Measurements from ENCODE around the gene ST7L. TPM values are rescaled to one million over a fixed set of nuclear protein-coding genes. Genes with fewer than 3 reads are reported as not detected.
A peak's percentile ranks its signal among the peaks of the same experiment; 100 is the strongest.

Gene ST7L
- polyA plus RNA-seq, 6 donors from 2014 or later = 10.7 to 22.0 (median 13.5) TPM

DNA sequence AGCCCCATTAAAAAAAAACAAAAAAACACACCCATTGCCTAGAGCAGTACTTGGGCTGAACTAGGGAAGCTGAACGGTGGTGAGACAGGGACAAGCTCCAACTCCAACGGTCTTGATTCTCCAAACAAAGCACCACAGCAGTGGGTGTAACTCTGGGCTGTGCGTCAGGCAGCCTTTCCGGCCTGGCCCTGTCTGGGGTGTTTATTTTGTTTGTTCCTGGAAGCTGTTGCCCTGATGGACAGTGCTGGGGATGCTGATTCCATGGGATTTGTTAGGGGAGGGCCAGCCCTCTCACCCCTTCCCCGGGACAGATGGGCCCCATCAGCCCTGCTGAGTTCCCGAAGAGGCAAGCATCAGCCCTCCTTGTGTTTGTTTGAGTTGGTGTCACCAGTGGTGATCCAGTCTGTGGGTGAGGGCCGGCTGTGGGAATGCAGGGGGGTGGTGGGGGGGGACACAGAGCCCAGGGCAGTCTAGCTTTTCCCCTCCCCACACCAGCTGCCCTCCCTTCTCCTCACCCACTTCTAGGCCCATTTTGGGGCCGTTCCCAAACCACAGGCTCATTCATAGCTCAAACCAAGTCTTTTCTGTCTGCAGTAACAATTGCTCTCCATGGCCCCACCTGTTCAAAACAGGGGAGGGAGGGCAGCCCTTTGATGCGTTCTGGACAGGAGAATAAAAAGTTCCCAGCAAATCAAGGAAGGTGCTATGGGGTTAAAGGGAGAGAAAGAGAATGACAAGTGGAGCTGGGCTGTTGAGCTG is 105.7 kb downstream of the ST7L start:
- Mint-ChIP-seq H3K27me3 (peaks cover 5 to 7% (median 6%) of the 10 kb centered on the region in 3 donors), H3K4me3 (no peak overlapping the region), H3K36me3 (no peaks in the 10 kb centered on the region), H3K9me3 (no peaks in the 10 kb centered on the region), H3K4me1 (peaks cover 0 to 2% (median 2%) of the 10 kb centered on the region in 3 donors), H3K27ac (peak overlapping the region in 1 of 6 donors; percentile 77)
- DNase-seq (no peak), ATAC-seq (ENCODE audit: low read depth in 2 of 2) (no peak)

DNA sequence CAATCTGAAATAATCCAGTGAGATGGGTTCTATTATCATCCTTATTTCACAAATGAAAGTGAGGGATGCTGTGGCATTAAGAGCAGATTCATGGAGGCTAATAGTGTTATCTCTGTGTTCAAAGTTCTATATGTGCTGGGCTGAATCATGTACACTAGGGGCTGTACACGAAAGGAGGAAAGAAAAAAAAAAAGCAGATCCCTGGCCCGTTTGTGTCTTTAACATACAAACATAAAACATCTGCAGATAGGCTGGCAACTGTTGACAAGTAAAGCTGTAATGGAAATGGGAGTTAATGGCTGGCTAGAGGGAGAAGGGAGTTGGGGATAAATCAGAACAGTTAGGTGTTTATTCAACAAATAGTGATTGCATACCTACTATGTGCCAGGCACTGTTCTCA is 107.0 kb downstream of the ST7L start:
- Mint-ChIP-seq H3K27me3 (peaks cover 10 to 16% (median 13%) of the 10 kb centered on the region in 3 donors), H3K27ac (peak overlapping the region in 2 of 6 donors; percentile 12 to 29), H3K36me3 (no peaks in the 10 kb centered on the region), H3K4me1 (peaks cover 5 to 15% (median 15%) of the 10 kb centered on the region in 3 donors), H3K9me3 (no peaks in the 10 kb centered on the region), H3K4me3 (no peak overlapping the region)
- ATAC-seq (ENCODE audit: low read depth in 2 of 2) (no peak), DNase-seq (no peak)

DNA sequence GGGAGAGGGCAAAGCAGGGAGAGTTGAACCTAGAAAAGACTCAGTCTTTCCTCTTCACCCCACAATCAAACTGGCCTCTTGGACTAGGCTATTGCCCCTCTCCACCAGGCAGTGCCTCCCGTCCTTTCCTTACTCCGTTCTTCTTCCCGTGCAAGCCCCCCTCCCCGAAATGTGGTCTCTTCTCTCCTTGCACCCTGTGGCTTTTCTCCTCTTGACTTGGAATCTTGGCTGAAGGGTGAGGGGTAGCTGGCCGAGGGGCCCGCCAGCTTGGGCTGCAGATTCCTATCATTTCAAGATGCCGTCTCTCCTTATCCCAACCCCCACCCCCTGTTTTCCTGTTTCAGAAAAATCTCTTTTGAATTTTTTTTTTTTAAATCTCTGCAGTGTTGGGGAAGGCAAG is 108.6 kb downstream of the ST7L start:
- Mint-ChIP-seq H3K4me1 (peaks cover 11 to 30% (median 30%) of the 10 kb centered on the region in 3 donors), H3K36me3 (no peaks in the 10 kb centered on the region), H3K27me3 (peaks cover 13 to 17% (median 16%) of the 10 kb centered on the region in 3 donors), H3K4me3 (peak overlapping the region in 5 of 8 donors; percentile 29 to 82 (median 77)), H3K27ac (peak overlapping the region in 2 of 6 donors; percentile 48 to 66), H3K9me3 (no peaks in the 10 kb centered on the region)
- ATAC-seq (ENCODE audit: low read depth in 2 of 2) = no peak
- DNase-seq = no peak

DNA sequence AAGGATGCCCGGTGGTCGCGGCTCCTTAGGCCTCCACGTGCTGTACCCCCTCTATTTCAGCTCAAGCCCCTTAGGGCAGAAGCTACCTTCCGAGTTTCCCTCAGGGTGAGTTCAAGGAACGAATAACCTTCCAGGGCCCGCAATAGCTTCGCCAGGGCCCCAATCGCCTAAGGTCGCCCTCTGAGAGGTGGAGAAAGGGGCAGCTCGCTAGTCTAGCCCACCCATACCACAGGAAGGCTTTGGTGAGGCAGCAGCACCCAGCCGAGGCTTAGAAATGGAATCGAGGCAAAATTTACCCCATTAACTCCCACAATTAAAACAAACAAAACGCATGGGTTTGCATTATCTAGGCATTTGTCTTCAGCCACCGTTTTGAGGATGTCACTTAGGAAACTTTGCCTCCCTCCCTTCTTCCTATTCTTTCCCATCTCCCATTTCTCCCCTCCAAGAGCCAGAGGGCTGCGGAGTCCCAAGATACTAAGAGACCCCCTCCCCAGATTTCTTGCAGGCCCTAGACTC is 109.2 kb downstream of the ST7L start:
- Mint-ChIP-seq H3K4me3 (peak overlapping the region; percentile 36 to 89 (median 78)), H3K27me3 (peaks cover 9 to 24% (median 17%) of the 10 kb centered on the region in 3 donors), H3K9me3 (no peaks in the 10 kb centered on the region), H3K27ac (peak overlapping the region in 2 of 6 donors; percentile 36 to 66), H3K36me3 (no peaks in the 10 kb centered on the region), H3K4me1 (peaks cover 15 to 37% (median 36%) of the 10 kb centered on the region in 3 donors)
- DNase-seq (no peak), ATAC-seq (ENCODE audit: low read depth in 2 of 2) (no peak)

DNA sequence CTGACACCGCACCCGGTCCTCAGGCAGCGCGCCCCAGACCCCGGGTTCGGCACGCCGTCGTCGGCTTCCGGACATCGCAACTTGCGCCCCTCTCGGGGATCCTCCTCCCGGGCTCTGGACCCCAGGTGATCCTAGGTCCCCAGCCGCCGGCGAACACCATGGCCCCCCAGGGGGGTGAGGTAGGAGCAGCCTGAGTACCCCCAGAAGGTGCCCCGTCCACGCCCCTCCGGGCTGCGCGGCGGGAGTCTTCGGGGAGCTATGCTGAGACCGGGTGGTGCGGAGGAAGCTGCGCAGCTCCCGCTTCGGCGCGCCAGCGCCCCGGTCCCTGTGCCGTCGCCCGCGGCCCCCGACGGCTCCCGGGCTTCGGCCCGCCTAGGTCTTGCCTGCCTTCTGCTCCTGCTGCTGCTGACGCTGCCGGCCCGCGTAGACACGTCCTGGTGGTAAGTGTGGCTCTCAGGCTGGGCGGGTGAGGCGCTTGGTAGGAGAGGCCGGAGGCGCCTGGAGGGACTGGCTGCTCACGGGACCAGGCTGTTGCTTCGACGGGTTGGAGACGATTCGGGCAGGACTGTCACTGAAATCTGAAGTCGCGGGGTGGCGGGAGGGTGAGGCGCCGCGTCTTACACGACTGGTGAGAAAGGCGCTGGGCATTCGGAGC is 109.8 kb downstream of the ST7L start:
- DNase-seq (peak; percentile 35), ATAC-seq (ENCODE audit: low read depth in 2 of 2) (peak; percentile 53)
- peak overlapping the region; percentile 36 to 89 (median 78) for H3K4me3 Mint-ChIP-seq
- peaks cover 21 to 43% (median 42%) of the 10 kb centered on the region in 3 donors for H3K4me1 Mint-ChIP-seq
- peak overlapping the region in 2 of 6 donors; percentile 20 to 36 for H3K27ac Mint-ChIP-seq
- no peaks in the 10 kb centered on the region for H3K9me3 Mint-ChIP-seq
- no peaks in the 10 kb centered on the region for H3K36me3 Mint-ChIP-seq
- H3K27me3 Mint-ChIP-seq = peaks cover 14 to 24% (median 23%) of the 10 kb centered on the region in 3 donors

DNA sequence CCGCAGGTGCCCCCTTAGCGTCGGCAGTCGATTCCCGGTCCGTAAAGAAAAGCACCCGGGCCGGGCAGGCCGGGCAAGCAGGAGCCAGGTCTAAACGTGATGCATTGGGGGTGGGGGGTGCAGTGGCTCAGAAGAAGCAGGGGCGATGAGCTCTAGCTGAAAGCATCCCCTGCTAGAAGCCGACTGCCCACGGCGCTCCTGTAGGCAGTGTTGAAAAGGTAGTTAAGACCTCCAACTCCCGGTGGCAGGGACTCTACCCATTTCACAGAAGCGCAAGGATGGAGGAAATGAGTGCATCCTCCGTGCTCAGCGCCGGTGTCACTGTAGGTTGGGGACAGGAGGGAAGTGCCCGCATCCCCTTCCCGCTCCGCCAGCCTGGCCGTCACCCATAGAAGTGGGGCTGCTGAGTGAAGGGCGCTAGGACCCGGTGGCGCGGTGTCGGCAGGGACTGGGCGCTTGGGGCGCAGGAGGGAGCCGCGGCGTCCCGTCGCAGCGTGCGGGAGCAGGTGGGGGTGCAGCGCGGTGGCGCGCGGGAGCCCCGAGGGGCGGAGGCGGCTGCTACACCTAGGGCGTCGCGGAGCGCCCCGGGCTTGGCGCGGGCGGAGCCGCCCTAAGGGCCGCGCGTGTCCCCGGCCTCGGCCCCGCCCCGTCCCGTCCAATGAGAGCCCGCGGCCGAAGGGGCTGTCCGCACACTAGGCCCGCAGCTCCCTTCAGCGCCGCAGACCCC is 110.5 kb downstream of the ST7L start, which contains the start of gene WNT2B:
WNT2B (plus strand) TSS at position 688 of the 727 bp plus-strand sequence. CDS start 298 bp downstream, outside the sequence.
- H3K36me3 Mint-ChIP-seq = no peaks in the 10 kb centered on the region

DNA sequence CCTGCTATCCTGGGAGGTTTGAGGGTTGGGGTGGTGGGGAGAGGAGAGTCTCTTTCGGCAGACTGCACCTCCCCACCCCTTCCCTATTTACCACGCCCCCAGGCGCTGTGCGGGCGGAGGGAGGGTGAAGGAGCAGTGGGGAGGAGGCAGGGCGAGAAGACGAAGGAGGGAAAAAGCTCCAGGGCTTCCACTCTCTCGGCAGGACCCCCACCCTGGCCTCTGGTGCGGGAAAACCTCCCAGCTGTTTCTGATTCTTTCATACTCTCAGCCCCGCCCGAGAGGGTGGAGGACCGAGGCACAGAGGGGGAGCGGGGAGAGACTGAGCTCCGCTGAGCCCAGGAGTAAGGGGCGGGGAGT is 111.0 kb downstream of the ST7L start:
- Mint-ChIP-seq H3K4me1 (peaks cover 27 to 53% (median 42%) of the 10 kb centered on the region in 3 donors), H3K36me3 (no peaks in the 10 kb centered on the region), H3K9me3 (no peaks in the 10 kb centered on the region), H3K27me3 (peaks cover 26 to 35% (median 32%) of the 10 kb centered on the region in 3 donors), H3K27ac (no peak overlapping the region), H3K4me3 (peak overlapping the region; percentile 81 to 91 (median 86))
- DNase-seq (peak; percentile 17), ATAC-seq (ENCODE audit: low read depth in 2 of 2) (peak; percentile 24 to 39)

More for the DNA sequence above, 110.5 kb downstream of the ST7L start, which contains the start of gene WNT2B:
- DNase-seq (peak; percentile 53), ATAC-seq (ENCODE audit: low read depth in 2 of 2) (peak; percentile 75 to 78)
- Mint-ChIP-seq H3K4me3 (peak within 1 kb of the TSS; percentile 81 to 91 (median 86)), H3K27me3 (peaks cover 21 to 29% (median 28%) of the 10 kb centered on the region in 3 donors), H3K27ac (peak within 1 kb of the TSS in 2 of 6 donors; percentile 20 to 36), H3K4me1 (peaks cover 25 to 47% (median 42%) of the 10 kb centered on the region in 3 donors), H3K9me3 (no peaks in the 10 kb centered on the region)

DNA sequence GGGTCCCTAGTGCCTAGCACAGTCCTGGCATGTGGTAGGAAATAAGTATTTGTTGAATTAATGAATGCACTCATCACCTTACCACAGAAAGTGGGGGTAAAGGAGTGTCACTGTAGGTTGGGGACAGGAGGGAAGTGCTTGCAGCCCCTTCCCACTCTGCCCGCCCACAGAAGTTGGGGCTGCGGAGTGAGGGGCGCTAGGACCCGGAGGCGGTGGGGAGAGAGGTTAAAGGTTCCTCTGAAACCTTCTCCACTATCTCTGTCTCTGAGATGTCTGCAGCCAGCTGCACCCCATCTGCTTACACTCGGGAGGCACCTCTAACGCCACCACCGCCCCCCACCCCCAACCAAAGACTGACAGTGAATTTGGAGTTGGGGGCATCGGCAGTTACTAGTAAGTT is 111.6 kb downstream of the ST7L start:
- Mint-ChIP-seq H3K4me3 (peak overlapping the region; percentile 81 to 91 (median 86)), H3K27ac (no peak overlapping the region), H3K4me1 (peaks cover 32 to 58% (median 47%) of the 10 kb centered on the region in 3 donors), H3K36me3 (no peaks in the 10 kb centered on the region), H3K27me3 (peaks cover 32 to 40% (median 32%) of the 10 kb centered on the region in 3 donors), H3K9me3 (no peaks in the 10 kb centered on the region)
- no peak for ATAC-seq (ENCODE audit: low read depth in 2 of 2)
- no peak for DNase-seq

DNA sequence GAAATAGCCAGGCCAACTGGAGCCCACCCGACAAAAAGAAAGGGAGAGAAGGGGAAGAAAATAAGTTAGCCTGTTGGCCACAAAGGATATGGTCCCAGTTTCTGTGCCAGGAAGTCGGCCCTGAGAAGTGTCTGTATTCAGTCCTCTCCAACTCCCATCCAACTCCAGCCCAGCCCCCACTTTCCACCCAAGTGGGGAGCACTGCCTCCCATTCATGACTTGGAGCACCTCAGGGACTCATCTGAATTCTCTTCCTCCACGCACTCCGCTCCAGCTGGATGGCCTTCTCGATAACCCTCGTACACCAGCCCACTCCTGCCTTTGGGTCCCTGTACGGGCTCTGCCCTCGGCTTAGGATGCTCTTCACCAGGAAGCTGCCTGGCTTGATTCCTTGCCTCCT is 112.2 kb downstream of the ST7L start:
- Mint-ChIP-seq H3K4me1 (peaks cover 35 to 62% (median 49%) of the 10 kb centered on the region in 3 donors), H3K36me3 (no peaks in the 10 kb centered on the region), H3K4me3 (peak overlapping the region in 7 of 8 donors; percentile 66 to 89 (median 83)), H3K9me3 (no peaks in the 10 kb centered on the region), H3K27me3 (peaks cover 34 to 43% (median 35%) of the 10 kb centered on the region in 3 donors), H3K27ac (peak overlapping the region in 1 of 6 donors; percentile 82)
- DNase-seq (no peak), ATAC-seq (ENCODE audit: low read depth in 2 of 2) (no peak)

DNA sequence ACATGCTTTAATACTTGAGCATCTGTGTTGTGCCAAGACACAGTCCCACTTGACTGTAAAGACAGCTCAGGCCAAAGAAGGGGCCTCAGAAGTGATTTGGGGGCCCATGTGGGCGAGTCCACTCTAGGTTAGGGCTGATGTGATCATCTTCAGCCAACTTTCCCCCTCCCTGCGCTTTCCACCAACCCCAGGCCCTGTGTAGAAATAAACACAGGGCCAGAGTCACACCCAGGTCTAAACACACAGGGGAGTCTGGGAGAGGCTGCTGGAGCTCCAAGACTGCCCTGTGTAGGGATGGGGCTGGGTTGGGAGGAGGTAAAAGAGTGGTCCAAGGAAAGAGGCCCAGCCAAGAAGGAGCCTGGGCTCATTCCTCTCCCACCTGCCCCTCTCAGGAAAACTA is 112.6 kb downstream of the ST7L start:
- Mint-ChIP-seq H3K27ac (no peak overlapping the region), H3K4me1 (peaks cover 35 to 66% (median 49%) of the 10 kb centered on the region in 3 donors), H3K27me3 (peaks cover 34 to 46% (median 36%) of the 10 kb centered on the region in 3 donors), H3K36me3 (no peaks in the 10 kb centered on the region), H3K9me3 (no peaks in the 10 kb centered on the region), H3K4me3 (peak overlapping the region; percentile 5 to 89 (median 40))
- no peak for DNase-seq
- ATAC-seq (ENCODE audit: low read depth in 2 of 2) = no peak

DNA sequence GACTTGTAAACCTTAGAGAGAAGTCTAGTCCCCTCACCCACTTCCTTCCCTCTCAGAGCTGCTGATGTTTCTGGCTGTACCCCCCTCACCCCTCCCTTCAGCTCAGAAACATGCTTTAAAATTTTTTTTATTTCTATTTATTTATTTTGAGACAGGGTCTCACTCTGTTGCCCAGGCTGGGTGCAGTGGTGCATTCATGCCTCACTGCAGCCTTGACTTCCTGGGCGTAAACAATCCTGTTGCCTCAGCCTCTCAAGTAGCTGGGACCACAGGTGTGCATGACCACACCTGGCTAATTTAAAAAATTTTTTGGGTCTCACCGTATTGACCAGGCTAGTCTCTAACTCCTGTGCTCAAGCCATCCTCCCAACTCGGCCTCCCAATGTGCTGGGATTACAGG is 113.1 kb downstream of the ST7L start:
- no peak overlapping the region for H3K27ac Mint-ChIP-seq
- ATAC-seq (ENCODE audit: low read depth in 2 of 2) = peak in 1 of 2 donors; percentile 13
- H3K4me1 Mint-ChIP-seq = peaks cover 35 to 68% (median 49%) of the 10 kb centered on the region in 3 donors
- H3K9me3 Mint-ChIP-seq = no peaks in the 10 kb centered on the region
- no peak for DNase-seq
- peak overlapping the region in 6 of 8 donors; percentile 22 to 89 (median 44) for H3K4me3 Mint-ChIP-seq
- H3K27me3 Mint-ChIP-seq = peaks cover 38 to 50% (median 40%) of the 10 kb centered on the region in 3 donors
- H3K36me3 Mint-ChIP-seq = no peaks in the 10 kb centered on the region

DNA sequence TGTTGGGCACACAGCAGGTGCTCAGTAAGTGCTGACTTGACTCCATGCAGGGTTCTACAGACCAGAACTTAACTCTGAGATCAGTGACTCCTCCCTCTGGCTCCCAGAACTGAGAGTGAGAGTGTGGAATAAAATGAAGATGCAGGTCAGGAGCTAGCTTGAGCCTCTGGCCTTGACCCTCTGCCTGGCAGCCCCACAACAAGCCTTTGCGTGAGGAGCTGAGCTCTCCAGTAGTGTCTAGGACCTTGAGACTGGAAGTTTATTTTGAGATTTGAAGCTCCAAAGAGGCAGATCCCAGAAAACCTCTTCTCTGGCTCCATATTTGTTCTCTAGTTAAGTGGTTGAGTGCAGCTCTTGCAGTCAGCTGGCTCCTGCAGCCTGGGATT is 113.5 kb downstream of the ST7L start:
- H3K9me3 Mint-ChIP-seq = no peaks in the 10 kb centered on the region
- peak overlapping the region in 1 of 6 donors; percentile 32 for H3K27ac Mint-ChIP-seq
- no peaks in the 10 kb centered on the region for H3K36me3 Mint-ChIP-seq
- ATAC-seq (ENCODE audit: low read depth in 2 of 2) = no peak
- H3K4me1 Mint-ChIP-seq = peaks cover 35 to 68% (median 49%) of the 10 kb centered on the region in 3 donors
- peak overlapping the region in 3 of 8 donors; percentile 29 to 57 (median 47) for H3K4me3 Mint-ChIP-seq
- H3K27me3 Mint-ChIP-seq = peaks cover 40 to 52% (median 41%) of the 10 kb centered on the region in 3 donors
- DNase-seq = no peak
